Measurements from ENCODE around the gene DSCAML1. TPM values are rescaled to one million over a fixed set of nuclear protein-coding genes. Genes with fewer than 3 reads are reported as not detected.

The DSCAML1 gene
- total and polyA plus RNA-seq, 10 of the 15 experiments (the other 5 are each of a cell fraction or from before 2014, with no cell fraction given): 0.03 to 0.18 (median 0.06) TPM; not detected in 1

DNA sequence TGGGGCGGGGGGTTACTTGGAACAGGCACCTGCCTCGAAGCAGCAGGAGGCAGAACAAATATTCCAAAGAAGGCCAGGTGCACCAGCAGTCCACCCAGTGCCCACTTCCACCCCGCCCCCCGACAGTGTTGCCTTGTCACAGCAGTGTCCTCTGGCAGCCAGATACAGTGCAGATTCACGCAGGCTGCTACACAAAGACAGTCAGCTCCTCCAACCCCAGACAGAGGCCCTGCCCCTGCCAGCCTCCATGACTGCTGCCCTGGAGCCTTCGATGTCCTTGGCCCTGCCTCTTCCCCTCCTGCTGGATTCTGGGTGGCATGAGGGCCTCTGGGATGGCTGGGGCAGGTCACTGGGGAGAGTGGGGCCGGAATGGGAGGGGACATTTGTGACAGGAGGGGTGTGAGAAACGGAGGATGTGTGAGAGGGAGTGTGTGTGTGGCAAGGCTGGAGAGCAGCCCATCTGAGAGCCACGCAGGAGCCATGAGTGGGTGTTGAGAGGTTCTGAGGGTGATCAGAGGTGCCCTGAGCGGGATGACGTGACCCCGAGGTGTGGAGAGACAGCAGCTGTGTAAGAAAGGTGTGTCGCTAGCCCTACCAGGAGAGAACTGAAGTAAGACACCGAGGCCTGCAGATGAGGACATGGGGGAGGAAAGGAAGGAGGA, 295.6 kb downstream of the DSCAML1 start:
- in situ Hi-C loops (cut with MboI) (no loop called here), intact Hi-C loops (cut with micrococcal nuclease; ENCODE audit: unreplicated experiment) (no loop called here)
- POLR2A ChIA-PET: no interaction called here
- BruUV-seq (replicated peaks): no TSS peak
- no peaks in the 10 kb centered on the region for H3K9me3 ChIP-seq (replicated peaks; ENCODE audit: control insufficient read depth, insufficient read depth, low read length)
- SMC1A ChIA-PET (ENCODE audit: uncharacterized antibody, unreplicated experiment): no interaction called here
- RAD21 ChIA-PET (ENCODE audit: unreplicated experiment): interaction anchor here (1.0 to 1.1 kb wide), 2 partner anchors 72 to 75 kb away, joined by 3 read pairs; no protein-coding TSS in a partner anchor
- no peak overlapping the region for H3K27ac ChIP-seq (ENCODE audit: control insufficient read depth, insufficient read depth)
- WGBS (ENCODE audit: insufficient coverage, insufficient replicate concordance, low lambda C conversion rate, missing lambda C conversion rate): 12% methylated on average over 14 of the region's 14 CpGs
- peaks cover 0 to 2% of the 10 kb centered on the region in 2 experiments; a peak in 1 of 4 replicates for H3K27me3 ChIP-seq (replicated peaks in 1 of 2; ENCODE audit: control insufficient read depth in 2 of 2, insufficient read depth in 2 of 2, low read length in 1 of 2)
- no peak overlapping the region for H2AFZ ChIP-seq (ENCODE audit: control insufficient read depth, low read depth, low read length)
- no peaks in the 10 kb centered on the region for H3K36me3 ChIP-seq (ENCODE audit: control insufficient read depth in 2 of 2, insufficient read depth in 2 of 2, low read length in 1 of 2)
- no peak overlapping the region for H3K4me2 ChIP-seq (ENCODE audit: control insufficient read depth, insufficient read depth)
- no peak for TF ChIP-seq TARDBP (IDR thresholded peaks at IDR 0.05; ENCODE audit: borderline replicate concordance)
- TF ChIP-seq, protein P1, sequence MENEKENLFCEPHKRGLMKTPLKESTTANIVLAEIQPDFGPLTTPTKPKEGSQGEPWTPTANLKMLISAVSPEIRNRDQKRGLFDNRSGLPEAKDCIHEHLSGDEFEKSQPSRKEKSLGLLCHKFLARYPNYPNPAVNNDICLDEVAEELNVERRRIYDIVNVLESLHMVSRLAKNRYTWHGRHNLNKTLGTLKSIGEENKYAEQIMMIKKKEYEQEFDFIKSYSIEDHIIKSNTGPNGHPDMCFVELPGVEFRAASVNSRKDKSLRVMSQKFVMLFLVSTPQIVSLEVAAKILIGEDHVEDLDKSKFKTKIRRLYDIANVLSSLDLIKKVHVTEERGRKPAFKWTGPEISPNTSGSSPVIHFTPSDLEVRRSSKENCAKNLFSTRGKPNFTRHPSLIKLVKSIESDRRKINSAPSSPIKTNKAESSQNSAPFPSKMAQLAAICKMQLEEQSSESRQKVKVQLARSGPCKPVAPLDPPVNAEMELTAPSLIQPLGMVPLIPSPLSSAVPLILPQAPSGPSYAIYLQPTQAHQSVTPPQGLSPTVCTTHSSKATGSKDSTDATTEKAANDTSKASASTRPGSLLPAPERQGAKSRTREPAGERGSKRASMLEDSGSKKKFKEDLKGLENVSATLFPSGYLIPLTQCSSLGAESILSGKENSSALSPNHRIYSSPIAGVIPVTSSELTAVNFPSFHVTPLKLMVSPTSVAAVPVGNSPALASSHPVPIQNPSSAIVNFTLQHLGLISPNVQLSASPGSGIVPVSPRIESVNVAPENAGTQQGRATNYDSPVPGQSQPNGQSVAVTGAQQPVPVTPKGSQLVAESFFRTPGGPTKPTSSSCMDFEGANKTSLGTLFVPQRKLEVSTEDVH (IDR thresholded peaks at IDR 0.05; ENCODE audit: low read depth, partially characterized antibody): no peak
- TF ChIP-seq, protein P2, sequence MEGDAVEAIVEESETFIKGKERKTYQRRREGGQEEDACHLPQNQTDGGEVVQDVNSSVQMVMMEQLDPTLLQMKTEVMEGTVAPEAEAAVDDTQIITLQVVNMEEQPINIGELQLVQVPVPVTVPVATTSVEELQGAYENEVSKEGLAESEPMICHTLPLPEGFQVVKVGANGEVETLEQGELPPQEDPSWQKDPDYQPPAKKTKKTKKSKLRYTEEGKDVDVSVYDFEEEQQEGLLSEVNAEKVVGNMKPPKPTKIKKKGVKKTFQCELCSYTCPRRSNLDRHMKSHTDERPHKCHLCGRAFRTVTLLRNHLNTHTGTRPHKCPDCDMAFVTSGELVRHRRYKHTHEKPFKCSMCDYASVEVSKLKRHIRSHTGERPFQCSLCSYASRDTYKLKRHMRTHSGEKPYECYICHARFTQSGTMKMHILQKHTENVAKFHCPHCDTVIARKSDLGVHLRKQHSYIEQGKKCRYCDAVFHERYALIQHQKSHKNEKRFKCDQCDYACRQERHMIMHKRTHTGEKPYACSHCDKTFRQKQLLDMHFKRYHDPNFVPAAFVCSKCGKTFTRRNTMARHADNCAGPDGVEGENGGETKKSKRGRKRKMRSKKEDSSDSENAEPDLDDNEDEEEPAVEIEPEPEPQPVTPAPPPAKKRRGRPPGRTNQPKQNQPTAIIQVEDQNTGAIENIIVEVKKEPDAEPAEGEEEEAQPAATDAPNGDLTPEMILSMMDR (IDR thresholded peaks at IDR 0.05 in 2 of 3, conservative IDR thresholded peaks at IDR 0.05 in 1 of 3; ENCODE audit: control insufficient read depth in 2 of 3, extremely low read depth in 1 of 3, insufficient read depth in 1 of 3, low read depth in 3 of 3, low read length in 3 of 3): no peak
- ATAC-seq (no peak), DNase-seq (ENCODE audit: low read depth, low spot score) (no peak), FAIRE-seq (no peak)
- H3K79me2 ChIP-seq (ENCODE audit: control insufficient read depth, insufficient read depth, low read length): no peaks in the 10 kb centered on the region
- CTCF ChIA-PET: interaction anchor here (1.1 kb wide), 1 partner anchor 76 kb away, joined by 4 read pairs; no protein-coding TSS in a partner anchor
- H3K4me1 ChIP-seq (ENCODE audit: control insufficient read depth, insufficient read depth, low read length): no peaks in the 10 kb centered on the region; the same call in 1 of the 2 replicates
- H4K20me1 ChIP-seq (ENCODE audit: control insufficient read depth, insufficient read depth): no peaks in the 10 kb centered on the region
- no peak overlapping the region for H3K9ac ChIP-seq (ENCODE audit: control insufficient read depth, insufficient read depth, low read length)
- H3K4me3 ChIP-seq: no peak overlapping the region

Measured in GM12878 (cell line).